IMR-90 (cell line): ENCODE data around the gene SMIM14. TPM values are rescaled to one million over a fixed set of nuclear protein-coding genes. Genes with fewer than 3 reads are reported as not detected.

ENCODE experiments used
- ATAC-seq: fragments of 200-7000 bp; cut with Tn5 transposase; 2 replicates; pipeline ENCODE4 v1.9.1; 2020; ENCODE audit warnings: low read depth, mild to moderate bottlenecking, moderate library complexity
- BruUV-seq: library from RNA; stranded (reverse); fragments of 400-500 nt; replicated peaks from 2 replicates; lab custom pipeline; 2021; lab: Mats Ljungman, UMichigan
- CTCF ChIA-PET: fragments of 300-600 bp; formaldehyde crosslinking; extraction: SDS; loops from one replicate; lab custom pipeline; 2021; ENCODE audit warnings: antibody characterized with exemption; lab: Yijun Ruan, JAX
- POLR2A ChIA-PET: fragments of 300-600 bp; sonication (Branson Sonifier 250); formaldehyde crosslinking; loops from one replicate; lab custom pipeline; 2022; ENCODE audit warnings: antibody characterized with exemption; ENCODE audit not compliant: unreplicated experiment; lab: Charles Lee
- DNase-seq: peaks from one replicate; pipeline ENCODE4 v3.0.0; 2013
- H2AFZ ChIP-seq: replicated peaks from 2 replicates; pipeline ENCODE3; 2013; ENCODE audit warnings: low read length, mild to moderate bottlenecking; ENCODE audit not compliant: poor library complexity
- H2AK5ac ChIP-seq: 2 replicates; pipeline ENCODE4 v1.6.1; 2013; ENCODE audit warnings: low read depth, low read length, inconsistent platforms
- H2AK9ac ChIP-seq: replicated peaks from 2 replicates; pipeline ENCODE3; 2013; ENCODE audit warnings: mild to moderate bottlenecking, low read depth, low read length, moderate library complexity; ENCODE audit not compliant: poor library complexity
- H2BK120ac ChIP-seq: 2 replicates; pipeline ENCODE4 v1.6.1; 2013; ENCODE audit warnings: low read depth, low read length, inconsistent platforms
- H2BK15ac ChIP-seq: 3 replicates; pipeline ENCODE4 v1.6.1; 2013; ENCODE audit warnings: low read depth, low read length, inconsistent platforms
- H2BK20ac ChIP-seq: 2 replicates; pipeline ENCODE4 v1.6.1; 2013; ENCODE audit warnings: low read depth, mild to moderate bottlenecking, inconsistent platforms, low read length, moderate library complexity
- H2BK5ac ChIP-seq: 2 replicates; pipeline ENCODE4 v1.6.1; 2013; ENCODE audit warnings: mild to moderate bottlenecking, low read depth, low read length, inconsistent platforms; ENCODE audit not compliant: poor library complexity, severe bottlenecking
- H3K14ac ChIP-seq: replicated peaks from 2 replicates; pipeline ENCODE4 v1.6.1; 2013; ENCODE audit warnings: low read depth, low read length, inconsistent platforms
- H3K18ac ChIP-seq: 2 replicates; pipeline ENCODE4 v1.6.1; 2013; ENCODE audit warnings: low read depth, low read length, control low read depth
- H3K23ac ChIP-seq: 2 replicates; pipeline ENCODE4 v1.6.1; 2013; ENCODE audit warnings: low read depth, low read length, inconsistent platforms
- H3K27ac ChIP-seq: 2 replicates; pipeline ENCODE4 v1.5.1; 2013; ENCODE audit warnings: mild to moderate bottlenecking, control low read depth, low read length; ENCODE audit not compliant: insufficient read depth
- H3K27me3 ChIP-seq: 2 replicates; pipeline ENCODE4 v1.6.1; 2013; ENCODE audit warnings: low read length; ENCODE audit not compliant: control insufficient read depth, insufficient read depth
- H3K36me3 ChIP-seq: 2 replicates; pipeline ENCODE4 v1.6.1; 2013; ENCODE audit warnings: low read length, mixed read lengths; ENCODE audit not compliant: control insufficient read depth, insufficient read depth
- H3K4ac ChIP-seq: 2 replicates; pipeline ENCODE4 v1.6.1; 2013; ENCODE audit warnings: low read depth, low read length, inconsistent platforms
- H3K4me1 ChIP-seq: 2 replicates; pipeline ENCODE4 v1.6.1; 2013; ENCODE audit warnings: low read length, mixed read lengths; ENCODE audit not compliant: control insufficient read depth, insufficient read depth
- H3K4me2 ChIP-seq: 2 replicates; pipeline ENCODE4 v1.6.1; 2013; ENCODE audit warnings: low read depth, mild to moderate bottlenecking, control low read depth, low read length, moderate library complexity
- H3K4me3 ChIP-seq: 2 replicates; pipeline ENCODE4 v1.5.1; 2013; ENCODE audit warnings: low read depth, mild to moderate bottlenecking, control low read depth, low read length, moderate library complexity; ENCODE audit not compliant: insufficient read depth
- H3K56ac ChIP-seq: 2 replicates; pipeline ENCODE4 v1.6.1; 2013; ENCODE audit warnings: low read length, inconsistent platforms; ENCODE audit not compliant: insufficient read depth; ENCODE audit errors: extremely low read depth
- H3K79me1 ChIP-seq, 2 experiments: 2 replicates each; pipeline ENCODE4 v1.6.1; 2013; ENCODE audit warnings: low read length in 2 of 2, inconsistent platforms in 1 of 2, low read depth in 1 of 2
- H3K9ac ChIP-seq: 2 replicates; pipeline ENCODE4 v1.6.1; 2013; ENCODE audit warnings: low read depth, low read length, control low read depth
- H3K9me1 ChIP-seq: 2 replicates; pipeline ENCODE4 v1.6.1; 2013; ENCODE audit warnings: low read length, inconsistent platforms; ENCODE audit not compliant: insufficient read depth
- H3K9me3 ChIP-seq: 2 replicates; pipeline ENCODE4 v1.6.1; 2013; ENCODE audit warnings: low read length; ENCODE audit not compliant: control insufficient read depth, insufficient read depth
- H4K20me1 ChIP-seq: 2 replicates; pipeline ENCODE4 v1.6.1; 2013; ENCODE audit warnings: low read length, inconsistent platforms; ENCODE audit not compliant: insufficient read depth
- H4K5ac ChIP-seq: 2 replicates; pipeline ENCODE4 v1.6.1; 2013; ENCODE audit warnings: mild to moderate bottlenecking, low read depth, low read length, control low read depth
- H4K8ac ChIP-seq, 2 experiments: 2 replicates each; pipeline ENCODE4 v1.6.1; 2013; ENCODE audit warnings: low read depth in 2 of 2, low read length in 2 of 2, control low read depth in 1 of 2, inconsistent platforms in 1 of 2
- H4K91ac ChIP-seq: 2 replicates; pipeline ENCODE4 v1.6.1; 2013; ENCODE audit warnings: low read depth, low read length, inconsistent platforms; ENCODE audit not compliant: insufficient read depth
- NFE2L2 ChIP-seq: fragments of 150-350 bp; IDR thresholded peaks from 2 replicates; pipeline ENCODE4 v1.6.1; 2016; ENCODE audit warnings: low read depth, mild to moderate bottlenecking, low read length
- RCOR1 ChIP-seq: IDR thresholded peaks from 2 replicates; pipeline ENCODE4 v1.6.1; 2012; ENCODE audit warnings: mild to moderate bottlenecking, low read length, improper control_type of control experiment; ENCODE audit not compliant: insufficient replicate concordance
- SMC3 ChIP-seq: fragments of 150-350 bp; IDR thresholded peaks from 2 replicates; pipeline ENCODE4 v1.6.1; 2016; ENCODE audit warnings: low read depth, mild to moderate bottlenecking, antibody characterized with exemption, low read length, moderate library complexity
- WGBS, 2 experiments: methylation state at CpG; one replicate each; pipeline versions ENCODE4 v1.1.5 to v1.1.7; 2013; ENCODE audit warnings: missing lambda C conversion rate in 2 of 2; ENCODE audit not compliant: insufficient read length in 1 of 2; ENCODE audit errors: extremely low coverage in 2 of 2; 5-methylcytosine and 5-hydroxymethylcytosine counted together
- dilution Hi-C: fragments of 300-500 bp; cut with HindIII; formaldehyde crosslinking; loops from one replicate; pipeline ENCODE4 v1.14.3; 2018; ENCODE audit warnings: low sequenced_read_pairs; ENCODE audit not compliant: unreplicated experiment
- in situ Hi-C: fragments of 300-500 bp; cut with MboI; formaldehyde crosslinking; loops from 3 replicates; pipeline ENCODE4 v1.14.3; 2019; ENCODE audit warnings: low sequenced_read_pairs, inconsistent platforms, mixed read lengths
- intact Hi-C: fragments of 100-400 bp; cut with micrococcal nuclease; formaldehyde crosslinking; loops from 2 replicates; pipeline ENCODE4 v1.10.0; 2022
- polyA plus RNA-seq, 3 experiments: library from polyadenylated mRNA; depleted of rRNA; stranded (reverse); fragments of >200 nt; gene quantifications; 2 replicates each; pipeline ENCODE4 v1.2.3, GENCODE V29; 2012; ENCODE audit warnings: low replicate concordance in 1 of 3
- total RNA-seq: library from RNA; depleted of rRNA; stranded (reverse); fragments of >200 nt; gene quantifications from 2 replicates; pipeline ENCODE4 v1.2.3, GENCODE V29; 2012

SMIM14 gene
- total and polyA plus RNA-seq, 2 of the 4 experiments (the other 2 are of a cell fraction): 15.6 to 20.9 TPM

DNA sequence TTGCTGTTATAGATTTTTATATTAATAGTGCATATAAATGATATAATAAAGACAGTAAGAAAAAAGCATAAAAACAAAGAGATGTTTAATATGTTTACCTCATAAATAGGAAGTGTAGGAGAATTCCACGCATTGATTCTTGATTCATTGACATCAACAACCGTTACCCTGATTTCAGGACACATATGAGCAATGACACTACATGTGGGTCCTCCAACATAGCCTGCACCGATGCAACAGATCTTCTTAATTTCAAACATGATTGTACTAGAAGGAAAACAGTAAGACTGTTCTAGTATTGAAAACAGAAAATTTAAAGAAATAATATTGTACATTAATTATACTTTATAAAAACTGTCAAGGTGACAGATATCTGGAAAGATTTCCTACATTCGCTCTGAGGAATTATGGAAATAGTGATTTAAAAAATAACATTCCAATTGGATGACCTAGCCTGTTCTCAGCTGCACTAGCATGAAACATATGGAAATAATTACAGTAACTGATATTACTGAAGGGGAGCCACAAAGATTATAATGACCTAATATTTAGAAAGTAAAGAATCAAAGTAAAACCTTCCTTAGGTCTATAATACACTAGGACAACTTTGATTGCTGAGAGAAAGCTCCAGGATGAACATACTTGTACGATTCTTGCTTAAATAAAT lies 117.3 kb downstream of the SMIM14 start:
- Histone ChIP-seq H3K79me1 (peaks cover 8 to 50% of the 10 kb centered on the region in 2 experiments), H4K91ac (peak overlapping the region; percentile 55), H3K4me1 (peaks cover 7% of the 10 kb centered on the region), H4K5ac (peak overlapping the region; percentile 82; the same call in 1 of the 2 replicates), H3K4ac (peak overlapping the region; percentile 77), H4K8ac (peak overlapping the region in 1 of 2 experiments; percentile 75; a peak in 2 of 4 replicates), H2BK120ac (peak overlapping the region; percentile 88), H3K23ac (peak overlapping the region; percentile 78; the same call in 1 of the 2 replicates), H3K9me3 (no peaks in the 10 kb centered on the region), H2BK20ac (peak overlapping the region; percentile 54; the same call in 1 of the 2 replicates), H2BK15ac (no peak overlapping the region; the same call in 2 of the 3 replicates), H3K56ac (no peak overlapping the region), H2AK5ac (peak overlapping the region; percentile 85; the same call in 1 of the 2 replicates), H3K18ac (peak overlapping the region; percentile 95; the same call in 1 of the 2 replicates), H4K20me1 (peaks cover 23% of the 10 kb centered on the region; the same call in 1 of the 2 replicates), H3K27ac (peak overlapping the region; percentile 28; the same call in 1 of the 2 replicates), H2AFZ (no peak overlapping the region), H3K4me2 (peak overlapping the region; percentile 88; the same call in 1 of the 2 replicates), H3K9me1 (peaks cover 9% of the 10 kb centered on the region; the same call in 1 of the 2 replicates), H3K36me3 (peaks cover 20% of the 10 kb centered on the region), H3K14ac (peak overlapping the region; percentile 77), H2AK9ac (no peak overlapping the region), H3K27me3 (no peaks in the 10 kb centered on the region), H2BK5ac (peak overlapping the region; percentile 92), H3K4me3 (no peak overlapping the region; the same call in 1 of the 2 replicates), H3K9ac (no peak overlapping the region)
- ATAC-seq (peak; percentile 63), DNase-seq (peak; percentile 82)
- POLR2A ChIA-PET: no interaction called here
- no CpG with 5 or more reads among the region's 5 CpGs for WGBS, 2 experiments
- BruUV-seq: no TSS peak
- in situ Hi-C loops (loop anchor here (10.0 kb wide), 1 partner anchor 113 kb away; the partner anchor contains the start of gene SMIM14), intact Hi-C loops (no loop called here), dilution Hi-C loops (no loop called here)
- CTCF ChIA-PET: interaction anchor here (0.6 kb wide), 1 partner anchor 11 kb away, joined by 3 read pairs; no protein-coding TSS in a partner anchor
- TF ChIP-seq NFE2L2: no peak
- no peak for TF ChIP-seq SMC3
- no peak for TF ChIP-seq RCOR1
